GM19238 (cell line): ENCODE results near the gene ITSN1.
"Not testable (repeated sequence)": the region's sequence is repeated elsewhere in the genome, so short reads cannot be mapped to it uniquely, and the experiment has no call there.

Experiments
- DNase-seq: peaks from one replicate; pipeline ENCODE4 v3.0.0; 2011; ENCODE audit warnings: low spot score; ENCODE audit not compliant: insufficient read length

ITSN1 gene

DNA sequence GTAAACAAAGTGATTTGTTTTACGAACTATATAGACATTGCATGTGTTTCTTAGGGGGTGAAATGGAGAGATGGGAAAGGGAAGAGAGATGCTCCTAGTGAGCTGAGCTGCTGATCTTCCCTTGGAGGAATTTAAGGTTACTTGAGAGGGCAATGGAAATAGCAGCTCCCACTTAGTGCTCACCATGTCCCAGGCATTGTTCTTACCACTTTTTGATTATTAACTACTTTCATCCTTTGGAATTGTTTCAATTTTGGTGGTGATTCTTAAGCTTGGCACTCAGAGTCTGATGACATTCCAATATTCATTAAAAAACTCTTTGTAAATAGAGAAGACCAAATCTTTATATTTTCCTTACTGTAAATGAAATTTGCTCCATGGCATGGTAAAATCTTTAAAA, 124.9 kb downstream of the ITSN1 start:
- DNase-seq = no peak

DNA sequence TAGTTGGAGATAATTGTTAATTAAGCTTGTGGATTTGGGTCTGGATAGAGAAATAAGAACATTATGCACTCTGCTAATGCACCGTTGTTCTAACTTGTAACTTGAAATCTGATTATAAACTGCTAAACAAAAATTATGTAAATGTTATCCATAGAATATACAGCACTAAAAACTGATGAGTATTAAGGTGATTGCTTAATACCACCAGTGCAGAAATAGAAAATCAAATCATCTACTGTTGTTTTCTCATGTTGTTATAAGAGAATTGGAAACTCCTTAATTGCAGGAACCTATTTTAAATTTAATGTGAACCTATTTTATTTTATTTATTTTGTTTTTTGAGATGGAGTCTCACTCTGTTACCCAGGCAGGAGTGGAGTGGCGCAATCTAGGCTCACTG, 125.7 kb downstream of the ITSN1 start:
- no peak for DNase-seq

DNA sequence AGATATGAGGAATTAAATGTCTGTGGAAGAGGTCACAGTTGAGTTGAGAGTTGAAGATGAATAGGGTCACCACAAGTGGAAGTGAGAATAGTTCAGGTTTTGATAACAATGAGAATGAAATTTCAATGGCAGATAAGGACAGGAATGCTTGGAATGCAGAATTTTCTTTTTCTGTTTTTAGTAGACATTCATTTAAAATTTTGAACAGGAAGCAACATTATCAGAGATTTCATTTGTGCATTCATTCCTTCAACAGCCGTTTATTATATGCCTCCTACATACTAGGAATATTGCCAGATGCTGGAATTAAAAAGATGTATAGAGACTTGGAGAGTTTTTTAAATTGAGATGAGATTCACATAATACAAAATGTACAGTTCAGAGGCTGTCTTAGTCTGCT, 126.8 kb downstream of the ITSN1 start:
- no peak for DNase-seq

DNA sequence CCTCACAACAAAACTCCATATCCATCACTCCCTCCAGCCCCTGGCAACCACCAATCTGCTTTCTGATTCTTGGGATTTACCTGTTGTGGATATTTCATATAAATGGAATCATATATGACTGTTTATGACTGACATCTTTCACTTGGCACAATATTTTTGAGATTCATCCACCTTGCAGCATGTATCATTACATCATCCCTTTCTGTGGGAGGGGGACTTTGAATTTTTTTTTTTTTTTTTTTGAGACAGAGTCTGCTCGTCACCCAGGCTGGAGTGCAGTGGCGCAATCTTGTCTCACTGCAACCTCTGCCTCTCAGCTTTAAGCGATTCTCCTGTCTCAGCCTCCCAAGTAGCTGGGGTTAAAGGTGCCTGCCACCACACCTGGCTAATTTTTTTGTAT, 128.2 kb downstream of the ITSN1 start:
- DNase-seq = no peak

DNA sequence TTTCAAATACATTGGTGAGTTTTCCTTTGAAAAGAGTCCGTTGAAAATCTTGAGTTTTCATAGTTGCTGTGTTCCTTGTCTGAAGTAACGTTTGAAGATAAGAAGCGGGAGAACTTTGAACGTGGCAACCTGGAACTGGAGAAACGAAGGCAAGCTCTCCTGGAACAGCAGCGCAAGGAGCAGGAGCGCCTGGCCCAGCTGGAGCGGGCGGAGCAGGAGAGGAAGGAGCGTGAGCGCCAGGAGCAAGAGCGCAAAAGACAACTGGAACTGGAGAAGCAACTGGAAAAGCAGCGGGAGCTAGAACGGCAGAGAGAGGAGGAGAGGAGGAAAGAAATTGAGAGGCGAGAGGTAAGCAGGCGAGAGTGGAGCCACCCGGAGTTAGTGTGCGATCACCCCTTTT, 129.7 kb downstream of the ITSN1 start:
- DNase-seq = no peak

DNA sequence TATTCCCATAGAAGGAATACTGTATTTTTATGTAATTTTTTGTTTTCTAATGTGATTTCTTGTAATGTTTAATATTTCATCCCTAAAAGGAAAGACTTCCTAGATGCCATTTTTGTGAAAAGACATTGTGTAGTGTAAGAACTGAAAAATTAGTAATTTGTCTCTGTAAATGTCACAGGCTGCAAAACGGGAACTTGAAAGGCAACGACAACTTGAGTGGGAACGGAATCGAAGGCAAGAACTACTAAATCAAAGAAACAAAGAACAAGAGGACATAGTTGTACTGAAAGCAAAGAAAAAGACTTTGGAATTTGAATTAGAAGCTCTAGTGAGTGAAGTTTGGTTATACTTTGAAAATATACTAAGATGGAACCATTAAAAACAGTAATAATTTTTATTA, 132.2 kb downstream of the ITSN1 start:
- DNase-seq = no peak

DNA sequence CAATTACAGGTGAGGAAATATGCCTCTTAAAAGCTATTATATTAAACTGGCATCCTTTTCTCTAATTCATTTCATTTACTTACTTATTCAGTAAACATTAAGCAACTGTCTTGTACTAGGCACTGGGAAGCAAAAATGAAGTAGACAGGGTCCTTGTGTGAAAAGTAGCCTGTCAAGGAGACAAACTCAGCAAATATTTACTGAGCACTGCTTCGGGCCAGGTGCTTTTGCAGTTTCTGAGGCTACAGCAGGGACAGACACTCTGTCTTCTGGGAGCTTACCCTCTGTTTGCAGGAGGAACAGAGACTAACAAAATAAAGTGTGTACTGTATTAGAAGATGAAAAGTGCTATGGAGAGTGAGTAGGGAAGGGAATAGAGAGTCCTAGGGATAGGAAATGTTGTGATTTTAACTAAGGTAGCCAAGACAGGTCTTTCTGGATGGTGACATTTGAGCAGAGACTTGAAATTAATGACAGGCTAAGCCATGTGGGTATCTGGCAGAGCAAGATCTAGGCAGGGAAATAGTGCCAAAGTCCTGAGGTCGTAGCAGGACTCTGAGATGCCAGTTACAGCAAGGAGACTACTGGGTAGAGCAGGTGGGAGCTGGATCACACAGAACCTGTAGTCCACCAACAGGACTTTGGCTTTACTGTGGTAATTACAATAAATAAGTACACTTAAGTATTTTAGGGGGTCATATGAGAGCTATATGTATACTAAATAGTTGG, 133.0 kb downstream of the ITSN1 start:
- DNase-seq = no peak

DNA sequence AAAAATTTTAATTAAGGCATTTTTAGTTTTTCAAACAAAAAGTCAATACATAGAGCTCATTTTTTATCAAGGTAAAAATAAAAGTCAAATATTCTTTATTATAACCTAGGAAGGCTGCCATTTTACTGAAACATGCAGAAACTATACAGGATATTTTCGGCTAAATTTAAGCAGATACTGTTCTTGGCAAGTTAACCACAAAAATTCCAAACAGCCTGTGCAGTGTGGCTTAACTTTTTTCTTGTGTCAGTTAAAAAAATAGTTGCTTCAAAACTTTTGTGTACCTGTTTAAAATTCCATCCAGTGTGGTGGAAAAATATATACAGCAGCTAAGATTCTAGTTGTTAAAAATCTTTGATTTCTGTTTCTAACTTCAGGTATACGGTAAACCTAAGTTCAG, 138.3 kb downstream of the ITSN1 start:
- DNase-seq = no peak

DNA sequence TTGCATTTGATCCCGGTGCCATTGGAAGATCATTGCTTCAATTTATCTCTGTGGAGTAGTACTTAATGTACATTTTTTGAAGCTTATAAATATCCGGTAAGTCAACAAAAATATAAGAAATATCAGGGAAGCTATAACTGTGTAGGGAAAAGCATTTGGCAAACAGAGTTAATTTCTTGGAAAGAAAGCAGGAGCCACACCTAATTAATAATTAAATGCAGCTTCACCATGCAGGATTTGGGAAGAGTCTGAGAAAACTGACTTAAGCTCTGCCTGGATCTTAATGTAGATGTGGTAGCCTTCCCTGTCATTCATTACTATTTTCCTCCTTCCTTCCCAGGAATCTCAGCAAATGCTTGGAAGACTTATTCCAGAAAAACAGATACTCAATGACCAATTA, 138.8 kb downstream of the ITSN1 start:
- no peak for DNase-seq

DNA sequence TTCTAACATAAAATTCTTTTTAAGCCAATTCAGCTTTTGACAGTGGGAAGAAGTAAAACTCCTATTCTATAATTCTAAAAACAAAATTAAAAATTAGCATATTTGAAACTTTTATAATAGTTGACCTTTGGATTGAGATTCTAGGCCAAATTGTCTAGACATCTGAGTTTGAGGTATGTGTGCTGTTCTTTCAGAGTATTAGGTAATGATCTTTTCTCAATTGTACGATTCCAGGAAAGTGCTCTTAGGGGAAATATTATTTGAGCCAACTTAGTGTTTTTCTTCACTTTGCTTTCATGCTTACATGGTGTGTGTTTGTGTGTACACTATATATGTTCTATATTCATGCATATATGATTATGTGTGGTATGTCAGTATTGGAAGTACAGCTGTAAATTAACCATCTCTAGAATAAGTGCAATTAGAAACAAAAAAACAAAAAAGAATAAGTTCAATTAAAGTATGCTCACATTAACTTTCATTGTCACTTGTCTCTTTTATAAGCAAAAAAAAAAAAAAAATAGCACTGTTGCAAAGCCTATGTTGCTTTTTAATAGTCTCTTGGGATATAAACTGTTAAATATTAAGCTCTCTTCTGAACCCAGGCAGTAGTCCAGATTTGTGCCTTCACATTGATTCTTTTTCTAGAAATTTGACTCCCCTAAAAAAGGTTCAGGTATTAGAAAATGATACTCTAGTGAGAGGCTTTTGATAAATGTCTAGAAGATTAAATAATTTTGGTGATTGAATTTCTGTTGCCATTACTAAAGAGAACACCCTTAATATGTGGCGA, 141.1 kb downstream of the ITSN1 start:
- DNase-seq = no peak

DNA sequence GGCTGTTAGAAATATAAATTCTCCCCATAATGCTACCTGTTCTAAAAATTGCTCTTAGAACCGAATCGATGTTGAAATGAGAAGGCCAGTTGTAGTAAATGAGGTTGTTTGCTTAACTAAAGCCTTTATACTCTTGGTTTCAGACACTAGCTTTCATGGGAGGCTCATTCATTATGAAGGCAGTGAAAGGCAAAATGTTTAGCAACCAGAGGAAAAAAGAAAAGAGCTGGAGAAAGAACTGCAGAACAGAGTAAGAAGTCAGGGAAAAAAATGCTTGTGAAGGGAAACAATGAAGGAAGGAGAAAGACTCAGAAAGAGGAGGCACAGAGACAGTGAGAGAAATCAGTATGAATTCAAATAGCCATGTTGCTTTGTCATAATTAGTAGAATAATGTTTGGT, 145.1 kb downstream of the ITSN1 start:
- no peak for DNase-seq

DNA sequence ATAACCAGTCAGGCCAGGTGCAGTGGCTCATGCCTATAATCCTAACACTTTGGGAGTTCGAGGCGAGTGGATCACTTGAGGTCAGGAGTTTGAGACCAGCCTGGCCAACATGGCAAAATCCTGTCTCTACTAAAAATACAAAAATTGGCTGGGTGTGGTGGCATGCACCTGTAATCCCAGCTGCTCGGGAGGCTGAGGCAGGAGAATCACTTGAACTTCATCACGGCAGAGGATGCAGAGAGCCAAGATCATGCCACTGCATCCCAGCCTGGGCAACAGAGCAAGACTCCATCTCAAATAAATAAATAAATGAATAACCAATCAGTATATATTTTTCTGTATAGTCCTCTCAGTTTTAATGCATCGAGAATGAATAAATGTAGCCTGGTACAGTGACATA, 146.1 kb downstream of the ITSN1 start:
- DNase-seq = not testable (repeated sequence)

DNA sequence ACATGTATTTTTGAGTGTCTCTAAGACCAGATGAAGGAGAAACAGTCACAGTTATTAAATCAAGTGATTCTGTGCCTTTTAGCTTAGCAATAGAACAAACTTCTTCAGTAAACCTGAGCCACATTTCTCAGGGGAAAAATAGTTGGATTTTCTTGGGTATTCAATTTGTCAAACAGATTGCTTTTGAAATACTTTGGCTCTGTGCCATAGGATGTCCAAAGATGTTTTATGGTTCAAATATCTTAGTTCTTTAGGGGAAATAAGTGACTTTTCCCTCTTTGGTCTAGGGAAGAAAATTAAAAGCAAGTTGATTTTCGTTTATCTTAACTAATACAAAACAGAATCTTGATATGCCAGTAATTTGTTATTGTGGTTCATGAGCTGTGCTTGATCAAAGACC, 147.4 kb downstream of the ITSN1 start:
- DNase-seq = no peak

DNA sequence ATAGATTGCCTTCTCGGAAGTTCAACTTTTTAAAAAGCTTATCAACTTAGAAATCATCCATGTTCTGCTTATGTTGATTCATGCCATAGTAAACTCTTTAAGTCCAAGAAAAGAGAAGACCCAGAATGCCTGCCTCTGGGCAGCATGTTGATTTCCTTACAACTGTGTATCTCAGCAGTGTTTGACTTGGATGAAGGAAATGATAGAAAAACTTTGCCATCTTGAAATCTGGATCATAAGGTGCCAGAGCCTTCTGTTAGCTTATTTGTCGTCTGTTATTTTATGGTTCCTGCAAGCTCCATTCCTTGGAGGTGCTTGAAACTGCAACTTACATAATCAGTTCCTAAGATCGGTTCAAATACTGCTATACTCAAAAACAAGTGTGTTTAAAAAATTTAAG, 148.8 kb downstream of the ITSN1 start:
- DNase-seq = no peak

DNA sequence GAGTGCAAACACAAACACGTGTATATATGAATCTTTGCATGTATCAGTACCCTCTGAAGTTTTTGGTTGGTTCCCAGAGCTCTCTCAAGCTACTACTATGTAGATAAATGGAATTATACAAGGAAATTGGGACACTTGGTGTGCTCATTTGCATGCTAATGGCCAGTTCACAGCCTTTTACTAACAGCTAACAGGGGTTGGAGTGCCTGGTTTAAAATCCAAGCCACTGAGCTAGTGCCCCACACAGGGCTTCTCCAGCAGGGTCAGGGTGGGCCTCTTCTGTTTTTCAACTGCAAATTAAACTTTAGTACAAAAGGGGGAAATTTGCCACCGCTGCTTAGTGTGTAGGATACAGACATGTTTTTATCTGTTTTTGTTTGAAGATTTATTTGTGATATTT, 152.3 kb downstream of the ITSN1 start:
- DNase-seq = no peak

DNA sequence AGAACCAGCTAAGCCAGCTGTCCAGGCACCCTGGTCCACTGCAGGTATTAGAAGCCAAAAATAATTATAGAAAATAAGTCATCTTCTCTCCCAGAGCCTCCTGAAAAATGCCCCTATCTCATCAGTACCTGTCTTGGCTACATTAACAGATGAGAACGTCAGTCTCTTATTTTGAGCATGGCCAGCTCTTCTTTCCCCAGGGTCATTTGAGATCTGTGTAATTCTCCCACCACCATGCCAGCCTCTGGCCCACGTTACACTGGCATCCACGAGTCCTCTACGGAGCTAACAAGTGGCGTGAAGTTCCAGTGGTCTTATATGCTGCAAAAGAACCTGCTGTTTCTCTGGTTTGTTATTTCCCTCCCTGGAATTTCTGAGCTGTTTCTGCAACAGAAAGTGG, 155.3 kb downstream of the ITSN1 start:
- no peak for DNase-seq

DNA sequence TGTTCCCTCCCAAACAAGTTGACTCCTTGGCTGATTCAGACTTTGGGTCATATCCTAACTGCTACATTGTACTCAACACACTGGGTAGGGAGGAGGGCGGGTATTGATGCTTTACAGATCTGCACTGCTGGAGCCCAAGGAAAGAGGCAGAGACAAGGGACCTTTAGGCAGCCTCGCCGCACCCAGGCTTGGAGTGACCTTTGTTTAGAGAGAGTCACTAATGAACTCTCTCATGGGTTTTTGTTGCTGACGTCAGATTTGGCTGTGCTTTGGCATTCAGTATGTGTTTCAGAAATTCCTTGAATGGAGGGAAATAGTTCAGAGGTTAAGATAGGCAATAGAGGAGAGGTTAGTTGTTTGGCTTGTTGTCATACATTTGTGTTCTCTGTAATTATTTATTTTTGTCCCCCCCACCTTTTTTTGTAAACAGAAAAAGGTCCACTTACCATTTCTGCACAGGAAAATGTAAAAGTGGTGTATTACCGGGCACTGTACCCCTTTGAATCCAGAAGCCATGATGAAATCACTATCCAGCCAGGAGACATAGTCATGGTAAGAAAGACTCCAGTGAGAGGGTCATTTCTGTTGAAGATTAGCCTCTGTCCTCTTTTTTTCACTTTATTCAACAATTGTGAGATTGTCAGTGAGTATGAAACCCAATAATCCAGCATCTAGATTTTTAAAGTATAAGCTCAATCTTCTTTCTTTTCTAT, 157.2 kb downstream of the ITSN1 start:
- DNase-seq = no peak

DNA sequence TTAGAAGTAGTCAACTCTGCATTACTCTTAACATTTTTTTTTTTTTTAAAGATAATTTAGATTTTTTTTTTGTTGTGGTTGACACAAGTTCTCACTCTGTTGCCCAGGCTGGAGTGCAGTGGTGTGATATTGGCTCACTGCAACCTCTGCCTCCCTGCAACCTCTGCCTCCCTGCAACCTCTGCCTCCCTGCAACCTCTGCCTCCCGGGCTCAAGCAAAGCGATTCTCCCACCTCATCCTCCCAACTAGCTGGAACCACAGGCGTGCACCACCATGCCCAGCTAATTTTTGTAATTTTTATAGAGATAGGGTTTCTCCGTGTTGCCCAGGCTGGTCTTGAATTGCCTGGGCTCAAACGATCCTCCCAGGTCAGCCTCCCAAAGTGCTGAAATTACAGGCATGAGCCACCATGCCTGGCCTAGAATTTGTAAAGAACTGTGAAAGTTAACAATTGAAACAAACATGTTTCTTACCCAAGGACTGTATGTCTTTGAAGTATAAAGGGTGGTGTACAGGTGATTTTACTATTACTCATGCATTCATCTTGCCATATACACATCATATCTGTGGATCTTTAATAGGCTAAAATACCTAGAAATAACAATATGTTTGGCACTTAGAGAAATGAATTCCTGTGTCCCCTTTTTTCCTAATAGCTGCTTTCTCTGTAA, 158.6 kb downstream of the ITSN1 start:
- DNase-seq = no peak

DNA sequence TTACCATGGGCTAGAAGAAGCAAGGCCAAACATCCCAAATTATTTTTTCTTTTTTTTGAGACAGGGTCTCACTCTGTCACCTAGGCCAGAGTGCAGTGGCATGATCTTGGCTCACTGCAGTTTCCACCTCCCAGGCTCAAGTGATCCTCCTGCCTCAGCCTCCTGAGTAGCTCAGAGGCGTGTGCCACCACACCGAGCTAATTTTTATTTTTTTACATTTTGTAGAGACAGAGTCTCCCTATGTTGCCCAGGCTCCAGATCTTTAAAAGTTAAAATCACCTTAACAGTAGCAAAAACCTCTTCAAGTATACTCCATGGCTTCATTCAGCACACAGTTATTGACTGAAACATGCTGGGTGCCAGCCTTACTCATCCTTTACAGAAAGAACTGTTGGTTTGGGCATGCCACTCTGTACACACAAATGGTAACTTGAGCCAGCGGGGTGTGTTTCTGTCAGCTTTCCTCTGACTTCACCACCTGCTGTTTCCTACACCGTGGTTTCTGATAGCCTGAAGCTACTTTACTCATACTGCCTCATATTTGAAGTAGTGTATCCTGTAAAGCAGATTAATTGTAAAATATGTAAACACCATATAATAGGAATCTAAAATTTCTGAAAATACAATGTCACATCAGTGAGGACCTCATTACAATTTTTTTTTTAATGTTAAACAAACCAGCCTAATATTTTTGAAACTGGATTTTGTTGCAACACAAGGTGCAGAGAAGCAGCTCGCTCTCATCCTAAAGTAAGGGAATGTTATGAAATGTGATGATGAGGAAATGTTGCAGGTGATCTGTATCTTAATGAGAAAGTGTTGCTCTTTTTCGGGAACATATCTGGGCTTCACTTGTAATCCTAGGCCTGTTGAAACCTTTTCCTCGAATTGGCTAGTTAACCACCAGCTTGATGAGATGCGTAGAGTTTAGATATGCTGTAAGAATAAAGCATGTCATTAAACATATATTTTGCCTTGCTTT, 159.4 kb downstream of the ITSN1 start:
- DNase-seq = no peak

DNA sequence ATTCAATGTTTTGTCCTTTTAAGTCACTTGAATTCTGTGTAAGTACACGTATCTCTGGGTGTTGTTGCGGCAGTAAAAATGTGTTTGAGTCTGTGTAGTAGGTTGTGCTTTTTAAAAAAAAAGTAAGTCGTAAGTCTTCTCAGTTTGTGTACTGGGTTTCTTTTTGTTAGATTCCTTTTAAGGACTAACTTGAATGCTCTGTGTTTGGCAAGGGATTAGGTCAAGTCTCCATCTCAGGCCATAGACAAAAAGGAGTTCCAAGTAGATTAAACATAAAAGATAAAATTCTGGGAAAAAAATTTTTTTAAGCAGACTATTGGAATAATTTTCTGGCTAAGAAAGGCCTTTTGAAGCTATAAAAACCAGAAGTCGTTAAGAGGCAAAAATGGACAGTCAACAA, 160.2 kb downstream of the ITSN1 start:
- no peak for DNase-seq
